Lower leg skin (tissue), 4 donors: Measurements from ENCODE around the gene KITLG. TPM values are rescaled to one million over a fixed set of nuclear protein-coding genes. Genes with fewer than 3 reads are reported as not detected.

ENCODE experiments used
- DNase-seq, 2 donors: peaks; one replicate each; pipeline ENCODE4 v3.0.0-alpha.2; 2019; ENCODE audit warnings: low spot score in 2 of 2
- H3K4me3 ChIP-seq: fragments of 200-600 bp; sonication (generic); 2 replicates; pipeline ENCODE4 v1.5.1; 2017; ENCODE audit warnings: mild to moderate bottlenecking, low read depth; ENCODE audit not compliant: poor library complexity, severe bottlenecking
- POLR2A ChIP-seq, 2 donors: fragments of 450-650 bp; IDR thresholded peaks; one replicate each; pipeline ENCODE4 v1.6.1; 2016 to 2017; ENCODE audit warnings: antibody characterized with exemption in 2 of 2, mild to moderate bottlenecking in 1 of 2, moderate library complexity in 1 of 2
- WGBS, 2 donors: methylation state at CpG; one replicate each; pipeline ENCODE4 v1.1.5; 2018; 5-methylcytosine and 5-hydroxymethylcytosine counted together
- intact Hi-C: fragments of 100-400 bp; cut with DNase I; formaldehyde crosslinking; loops from one replicate; pipeline ENCODE4 v1.15.0; 2023; ENCODE audit warnings: low total_unique reads
- total RNA-seq, 4 donors: library from RNA; depleted of rRNA; stranded (reverse); fragments of >200 nt; gene quantifications; one replicate each; pipeline ENCODE4 v1.1.0, GENCODE V29; 2016
- TF ChIP-seq, protein P1 (sequence below), 3 donors: fragments of 450-650 bp; IDR thresholded peaks; one replicate each; pipeline ENCODE4 v1.5.1; 2016; ENCODE audit warnings: antibody characterized with exemption in 3 of 3, mild to moderate bottlenecking in 3 of 3, moderate library complexity in 2 of 3

KITLG gene
- total RNA-seq, 4 donors from 2014 or later = 5.5 to 12.0 (median 7.6) TPM

DNA sequence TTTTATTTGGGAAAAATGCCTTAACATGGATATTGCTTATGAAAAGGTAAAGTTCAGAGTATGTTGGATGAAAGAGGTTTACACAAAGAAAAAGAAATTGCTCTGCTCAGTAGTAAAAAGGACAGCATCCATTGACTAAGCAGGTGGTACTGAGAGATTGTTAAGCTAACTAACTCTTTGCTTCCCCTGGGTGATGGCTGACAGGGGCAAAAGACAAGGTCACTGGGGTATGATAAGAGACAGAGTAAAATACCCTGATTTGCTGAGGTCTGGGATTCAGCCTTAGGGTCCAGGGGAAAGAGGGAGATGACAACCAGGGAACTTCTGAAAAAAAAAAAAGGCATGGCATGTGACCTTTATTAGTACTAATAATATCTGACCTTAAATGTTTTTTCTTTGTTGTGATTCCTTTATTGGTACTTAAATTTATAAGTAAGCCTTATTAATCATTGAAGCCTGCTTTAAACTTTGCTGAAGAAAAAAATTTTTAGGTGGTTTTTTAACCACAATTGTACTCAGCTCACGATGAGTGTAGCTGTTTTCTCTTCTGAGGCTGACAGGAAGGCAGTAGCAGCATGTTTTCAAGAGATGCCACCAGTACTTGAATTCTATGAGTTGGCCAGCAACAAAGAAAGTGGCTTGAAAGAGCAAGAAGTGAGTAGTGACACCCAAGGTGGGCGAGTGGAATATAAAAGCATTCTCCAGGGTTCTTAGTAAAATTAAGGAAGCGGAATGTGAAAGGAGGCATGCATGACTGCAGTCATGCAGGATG is 43.7 kb upstream of the KITLG start:
- WGBS, 2 donors = 80 to 85% methylated on average over 3 of the region's 3 CpGs
- intact Hi-C loops = no loop called here
- no peak overlapping the region for H3K4me3 ChIP-seq
- TF ChIP-seq POLR2A (IDR thresholded peaks at IDR 0.05) = no peak
- TF ChIP-seq, protein P1, sequence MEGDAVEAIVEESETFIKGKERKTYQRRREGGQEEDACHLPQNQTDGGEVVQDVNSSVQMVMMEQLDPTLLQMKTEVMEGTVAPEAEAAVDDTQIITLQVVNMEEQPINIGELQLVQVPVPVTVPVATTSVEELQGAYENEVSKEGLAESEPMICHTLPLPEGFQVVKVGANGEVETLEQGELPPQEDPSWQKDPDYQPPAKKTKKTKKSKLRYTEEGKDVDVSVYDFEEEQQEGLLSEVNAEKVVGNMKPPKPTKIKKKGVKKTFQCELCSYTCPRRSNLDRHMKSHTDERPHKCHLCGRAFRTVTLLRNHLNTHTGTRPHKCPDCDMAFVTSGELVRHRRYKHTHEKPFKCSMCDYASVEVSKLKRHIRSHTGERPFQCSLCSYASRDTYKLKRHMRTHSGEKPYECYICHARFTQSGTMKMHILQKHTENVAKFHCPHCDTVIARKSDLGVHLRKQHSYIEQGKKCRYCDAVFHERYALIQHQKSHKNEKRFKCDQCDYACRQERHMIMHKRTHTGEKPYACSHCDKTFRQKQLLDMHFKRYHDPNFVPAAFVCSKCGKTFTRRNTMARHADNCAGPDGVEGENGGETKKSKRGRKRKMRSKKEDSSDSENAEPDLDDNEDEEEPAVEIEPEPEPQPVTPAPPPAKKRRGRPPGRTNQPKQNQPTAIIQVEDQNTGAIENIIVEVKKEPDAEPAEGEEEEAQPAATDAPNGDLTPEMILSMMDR (IDR thresholded peaks at IDR 0.05) = no peak
- DNase-seq = no peak

DNA sequence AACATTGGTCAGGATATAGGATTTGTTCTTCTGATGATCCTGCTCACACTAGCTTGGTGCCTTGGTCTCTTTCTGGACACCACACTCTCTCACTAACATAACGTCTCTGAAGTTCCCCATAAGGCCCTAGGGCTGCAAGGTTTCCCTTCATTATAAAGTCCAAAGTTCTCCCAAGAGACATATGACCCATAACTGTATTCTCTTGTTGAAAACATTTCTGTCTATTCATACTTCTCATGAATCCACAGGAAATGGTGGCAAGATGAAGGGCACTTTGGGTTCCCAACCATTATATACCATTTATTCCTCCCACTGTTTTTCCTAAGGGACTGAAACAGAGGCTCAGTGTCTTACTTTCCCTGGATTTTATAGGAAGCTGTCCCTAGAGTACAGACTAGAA is 37.1 kb upstream of the KITLG start:
- intact Hi-C loops = no loop called here
- WGBS, 2 donors = 90 to 95% methylated on average over 1 of the region's 1 CpG

DNA sequence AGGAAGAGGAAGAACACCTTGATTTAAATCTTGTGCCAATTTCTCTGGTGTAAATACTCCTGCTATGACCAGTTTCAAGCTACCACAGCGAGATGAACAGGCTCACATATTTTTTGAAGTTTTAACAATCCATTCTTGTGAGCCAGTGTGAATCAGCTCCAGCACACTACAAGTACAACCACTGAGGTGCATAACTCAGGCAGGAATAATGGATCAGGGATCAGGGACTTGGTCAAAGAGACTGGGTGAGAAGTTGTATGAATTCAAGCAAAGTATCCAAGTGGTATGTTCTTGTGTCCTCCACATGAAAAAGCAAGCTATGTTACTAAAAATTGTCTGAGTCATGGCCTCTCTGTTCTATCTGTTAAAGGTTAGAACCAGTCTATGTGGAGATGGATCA is 35.2 kb upstream of the KITLG start:
- WGBS, 2 donors = 87 to 92% methylated on average over 1 of the region's 1 CpG
- intact Hi-C loops = no loop called here
- no peak for DNase-seq
- TF ChIP-seq POLR2A (IDR thresholded peaks at IDR 0.05) = no peak
- no peak overlapping the region for H3K4me3 ChIP-seq

More for the DNA sequence above, 37.1 kb upstream of the KITLG start:
- TF ChIP-seq POLR2A (IDR thresholded peaks at IDR 0.05) = no peak
- TF ChIP-seq, protein P1 (IDR thresholded peaks at IDR 0.05) = no peak
- no peak for DNase-seq
- no peak overlapping the region for H3K4me3 ChIP-seq

DNA sequence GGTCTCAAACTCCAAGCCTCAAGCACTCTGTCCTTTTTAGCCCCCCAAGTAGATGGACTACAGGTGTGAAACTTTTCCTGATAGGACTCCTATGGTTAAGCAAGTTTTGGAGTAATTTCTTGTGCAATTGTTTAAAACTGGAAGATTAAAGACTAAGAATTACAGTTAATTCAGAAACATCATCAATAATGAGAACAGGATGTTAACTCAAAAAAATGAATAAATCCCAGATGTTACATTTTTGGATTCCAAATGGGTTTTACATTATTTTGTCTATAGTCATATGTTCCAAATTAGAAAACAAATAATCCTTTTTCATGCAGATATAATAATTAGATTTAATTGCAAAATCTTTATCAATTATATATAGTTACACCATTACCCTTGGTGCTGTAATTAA is 24.4 kb upstream of the KITLG start:
- intact Hi-C loops = no loop called here
- DNase-seq = no peak
- H3K4me3 ChIP-seq = no peak overlapping the region
- TF ChIP-seq POLR2A (IDR thresholded peaks at IDR 0.05) = no peak
- TF ChIP-seq, protein P1 (IDR thresholded peaks at IDR 0.05) = no peak

DNA sequence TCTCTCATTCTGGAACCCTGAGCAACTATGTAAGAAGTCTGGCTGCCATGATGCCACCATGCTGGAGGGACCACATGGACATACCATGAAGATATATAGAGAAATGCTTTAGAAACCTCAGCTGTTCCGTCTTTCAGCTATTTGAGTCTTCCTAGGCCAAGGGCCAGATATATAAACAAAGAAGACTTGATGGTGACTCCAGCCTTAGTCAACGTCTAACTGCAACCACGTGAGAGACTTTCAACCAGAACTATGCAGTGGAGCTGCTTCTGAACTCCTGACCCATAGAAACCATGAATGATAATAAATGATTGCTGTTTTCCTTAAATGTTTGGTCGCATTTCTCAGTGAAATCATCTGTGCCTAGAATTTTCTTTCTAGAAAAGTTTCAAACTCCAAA is 20.0 kb upstream of the KITLG start:
- WGBS, 2 donors = 84 to 86% methylated on average over 4 of the region's 4 CpGs
- intact Hi-C loops = no loop called here
- no peak for TF ChIP-seq POLR2A (IDR thresholded peaks at IDR 0.05)
- TF ChIP-seq, protein P1 (IDR thresholded peaks at IDR 0.05) = no peak
- H3K4me3 ChIP-seq = no peak overlapping the region
- DNase-seq = no peak

DNA sequence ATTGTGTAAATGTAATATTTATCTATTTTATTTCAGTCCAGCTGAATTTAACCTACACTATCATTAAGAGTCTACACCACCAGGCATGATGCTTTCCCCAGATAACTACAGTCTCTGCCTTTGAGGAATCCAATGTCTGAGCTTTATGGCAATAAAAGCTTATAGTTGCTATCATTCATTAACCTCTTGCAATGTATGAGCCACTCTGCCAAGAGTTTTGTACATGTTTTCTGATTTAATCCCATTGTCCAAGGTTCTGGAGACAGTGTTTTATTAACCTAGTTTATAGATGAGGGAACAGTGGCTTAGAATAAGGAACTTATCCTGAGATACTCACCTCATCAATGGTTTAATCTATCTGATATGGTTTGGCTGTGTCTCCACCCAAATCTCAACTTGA is 17.1 kb upstream of the KITLG start:
- TF ChIP-seq, protein P1 (IDR thresholded peaks at IDR 0.05) = no peak
- TF ChIP-seq POLR2A (IDR thresholded peaks at IDR 0.05) = no peak
- intact Hi-C loops = no loop called here

More for the DNA sequence above, 17.1 kb upstream of the KITLG start:
- no peak for DNase-seq
- H3K4me3 ChIP-seq = no peak overlapping the region
